ENCODE results near the gene PIEZO2. TPM values are rescaled to one million over a fixed set of nuclear protein-coding genes. Genes with fewer than 3 reads are reported as not detected.

Gene PIEZO2
- total and polyA plus RNA-seq, 7 donors: 1.4 to 35.2 (median 25.1) TPM; not detected in 1

DNA sequence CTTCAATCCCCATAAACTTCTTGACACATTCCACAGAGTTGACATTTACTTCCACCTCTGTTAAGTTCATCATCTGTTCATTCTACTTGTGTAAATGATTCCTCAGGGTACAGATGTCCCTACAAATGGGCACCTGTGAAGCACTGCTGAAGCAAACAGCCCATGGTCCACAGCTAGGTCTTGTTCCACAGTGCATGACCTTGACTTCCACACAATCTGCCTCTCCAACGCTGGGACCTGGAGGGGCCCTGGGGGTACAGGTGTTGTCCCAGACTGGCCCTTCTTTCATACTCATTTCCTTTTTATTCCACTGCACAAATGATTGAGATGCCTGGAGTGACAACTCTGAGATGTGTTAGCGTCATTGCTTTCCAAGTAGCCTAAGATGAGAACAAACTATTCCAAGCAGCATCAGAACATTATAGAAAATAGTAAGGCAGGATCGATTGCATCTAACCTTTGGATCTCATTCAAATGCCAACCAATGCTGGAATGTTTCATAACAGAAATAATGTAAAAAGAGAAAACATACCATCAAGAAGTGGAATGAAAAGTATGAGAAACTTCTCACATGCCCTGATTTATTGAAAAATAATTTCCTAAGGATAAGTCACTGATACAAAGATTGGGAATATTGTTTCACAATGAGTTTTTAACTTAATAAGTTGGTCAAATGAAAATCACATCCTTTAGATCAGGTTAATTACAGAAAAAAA is 31.2 kb downstream of the PIEZO2 start:
- Histone ChIP-seq H3K27me3 (no peaks in the 10 kb centered on the region), H3K36me3 (no peaks in the 10 kb centered on the region), H3K9me3 (no peaks in the 10 kb centered on the region), H3K4me1 (no peaks in the 10 kb centered on the region), H3K27ac (no peak overlapping the region), H3K4me3 (no peak overlapping the region)
- intact Hi-C loops (cut with DNase I): no loop called here
- no peak for TF ChIP-seq EP300 (IDR thresholded peaks at IDR 0.05)
- TF ChIP-seq, protein P1, sequence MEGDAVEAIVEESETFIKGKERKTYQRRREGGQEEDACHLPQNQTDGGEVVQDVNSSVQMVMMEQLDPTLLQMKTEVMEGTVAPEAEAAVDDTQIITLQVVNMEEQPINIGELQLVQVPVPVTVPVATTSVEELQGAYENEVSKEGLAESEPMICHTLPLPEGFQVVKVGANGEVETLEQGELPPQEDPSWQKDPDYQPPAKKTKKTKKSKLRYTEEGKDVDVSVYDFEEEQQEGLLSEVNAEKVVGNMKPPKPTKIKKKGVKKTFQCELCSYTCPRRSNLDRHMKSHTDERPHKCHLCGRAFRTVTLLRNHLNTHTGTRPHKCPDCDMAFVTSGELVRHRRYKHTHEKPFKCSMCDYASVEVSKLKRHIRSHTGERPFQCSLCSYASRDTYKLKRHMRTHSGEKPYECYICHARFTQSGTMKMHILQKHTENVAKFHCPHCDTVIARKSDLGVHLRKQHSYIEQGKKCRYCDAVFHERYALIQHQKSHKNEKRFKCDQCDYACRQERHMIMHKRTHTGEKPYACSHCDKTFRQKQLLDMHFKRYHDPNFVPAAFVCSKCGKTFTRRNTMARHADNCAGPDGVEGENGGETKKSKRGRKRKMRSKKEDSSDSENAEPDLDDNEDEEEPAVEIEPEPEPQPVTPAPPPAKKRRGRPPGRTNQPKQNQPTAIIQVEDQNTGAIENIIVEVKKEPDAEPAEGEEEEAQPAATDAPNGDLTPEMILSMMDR (IDR thresholded peaks at IDR 0.05): no peak
- WGBS, 2 donors: 60 to 70% methylated on average over 3 of the region's 3 CpGs
- DNase-seq: no peak

DNA sequence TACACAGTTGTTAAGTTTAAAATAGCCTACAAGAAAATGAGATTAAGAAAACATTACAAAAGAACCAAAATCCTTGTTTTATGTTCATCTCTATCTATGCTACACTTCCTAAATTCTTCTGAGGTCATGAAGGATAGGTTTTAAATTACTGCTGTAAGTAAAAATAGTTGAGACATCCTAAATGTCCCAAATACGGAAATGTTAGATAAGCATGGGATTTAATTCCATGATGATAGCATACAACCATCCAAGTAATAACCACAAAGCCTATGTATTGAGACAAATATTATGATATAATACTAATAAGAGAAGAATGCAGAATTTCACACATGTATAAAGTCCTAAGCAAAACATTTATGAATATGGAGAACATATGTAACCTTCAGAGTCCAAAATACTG is 34.1 kb downstream of the PIEZO2 start:
- Histone ChIP-seq H3K36me3 (no peaks in the 10 kb centered on the region), H3K9me3 (no peaks in the 10 kb centered on the region), H3K4me3 (no peak overlapping the region), H3K27me3 (no peaks in the 10 kb centered on the region), H3K27ac (no peak overlapping the region), H3K4me1 (no peaks in the 10 kb centered on the region)
- TF ChIP-seq, protein P1 (IDR thresholded peaks at IDR 0.05): no peak
- TF ChIP-seq POLR2AphosphoS5 (IDR thresholded peaks at IDR 0.05): no peak
- TF ChIP-seq POLR2A (IDR thresholded peaks at IDR 0.05): no peak
- no peak for TF ChIP-seq EP300 (IDR thresholded peaks at IDR 0.05)
- intact Hi-C loops (cut with DNase I): no loop called here
- 87 to 88% methylated on average over 1 of the region's 1 CpG for WGBS, 2 donors
- DNase-seq: no peak

DNA sequence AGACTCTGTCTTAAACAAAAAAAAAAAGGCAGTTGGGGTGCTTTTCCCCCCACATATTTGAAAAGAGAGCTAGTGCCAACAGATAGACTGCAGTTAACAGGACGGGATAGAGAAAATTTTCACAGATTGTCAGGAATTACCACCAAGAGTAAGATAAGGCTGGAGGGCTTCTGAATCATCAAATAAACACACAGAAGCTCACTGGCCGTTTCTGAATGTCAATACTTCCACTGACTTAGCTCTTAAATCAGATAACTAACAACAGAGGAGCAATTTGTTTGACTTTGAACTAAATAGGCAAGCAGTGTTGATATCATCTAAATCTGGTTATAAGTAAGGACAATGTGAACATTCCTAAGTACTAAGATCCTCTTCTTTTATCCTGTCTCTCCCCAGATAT is 34.7 kb downstream of the PIEZO2 start:
- intact Hi-C loops (cut with DNase I): no loop called here
- Histone ChIP-seq H3K27me3 (no peaks in the 10 kb centered on the region), H3K9me3 (no peaks in the 10 kb centered on the region), H3K36me3 (no peaks in the 10 kb centered on the region), H3K27ac (no peak overlapping the region), H3K4me3 (no peak overlapping the region), H3K4me1 (no peaks in the 10 kb centered on the region)
- TF ChIP-seq, protein P1 (IDR thresholded peaks at IDR 0.05): no peak
- TF ChIP-seq POLR2AphosphoS5 (IDR thresholded peaks at IDR 0.05) (no peak), EP300 (IDR thresholded peaks at IDR 0.05) (no peak), POLR2A (IDR thresholded peaks at IDR 0.05) (no peak)
- 46 to 64% methylated on average over 2 of the region's 2 CpGs for WGBS, 2 donors
- no peak for DNase-seq

DNA sequence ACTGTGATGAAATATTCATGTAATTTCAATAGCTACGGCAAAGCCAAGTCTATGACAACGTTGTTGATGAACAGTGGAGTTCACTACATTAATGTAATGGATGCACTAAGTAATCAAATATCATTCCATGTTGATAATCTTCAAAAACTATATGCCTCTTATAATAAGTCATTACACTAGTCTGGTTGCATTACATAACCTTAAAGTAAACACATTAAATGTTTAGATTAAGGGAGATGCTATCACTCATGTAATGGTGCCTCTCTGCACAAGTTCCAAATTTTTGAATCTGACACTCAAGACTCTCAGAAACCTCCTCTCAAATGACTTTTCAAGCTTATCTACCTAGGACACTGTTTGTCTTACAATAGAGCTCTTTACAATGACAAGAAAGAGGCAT is 35.4 kb downstream of the PIEZO2 start:
- no peaks in the 10 kb centered on the region for H3K9me3 ChIP-seq
- H3K4me3 ChIP-seq: no peak overlapping the region
- H3K4me1 ChIP-seq: no peaks in the 10 kb centered on the region
- DNase-seq: no peak
- no peak overlapping the region for H3K27ac ChIP-seq
- no peaks in the 10 kb centered on the region for H3K36me3 ChIP-seq
- intact Hi-C loops (cut with DNase I): no loop called here
- H3K27me3 ChIP-seq: no peaks in the 10 kb centered on the region
- no peak for TF ChIP-seq EP300 (IDR thresholded peaks at IDR 0.05)
- TF ChIP-seq POLR2AphosphoS5 (IDR thresholded peaks at IDR 0.05): no peak
- TF ChIP-seq, protein P1 (IDR thresholded peaks at IDR 0.05): no peak
- no peak for TF ChIP-seq POLR2A (IDR thresholded peaks at IDR 0.05)
- 83 to 88% methylated on average over 2 of the region's 2 CpGs for WGBS, 2 donors

DNA sequence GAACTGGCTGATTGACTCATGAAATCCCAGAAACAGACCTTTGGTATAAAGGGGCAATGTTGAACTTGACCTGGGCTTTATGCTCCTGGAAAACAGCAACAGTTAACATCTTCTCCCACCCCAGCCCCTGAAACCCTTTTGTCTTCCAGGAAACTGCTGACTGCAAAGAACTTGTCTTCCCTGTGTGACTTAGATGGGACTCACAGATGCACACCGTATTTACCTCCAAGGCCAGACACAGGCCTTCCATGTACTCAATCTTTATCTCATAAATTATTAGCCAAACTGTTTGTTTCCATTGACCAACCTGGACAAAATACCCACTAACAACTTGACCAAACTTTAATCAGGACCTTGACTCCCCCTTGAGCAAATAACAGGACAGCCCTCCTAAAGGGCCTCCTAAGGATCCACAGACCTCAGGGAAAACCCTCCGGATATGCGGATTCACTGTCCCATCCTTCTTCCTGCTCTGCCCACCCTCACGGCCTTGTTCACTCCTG is 36.3 kb downstream of the PIEZO2 start:
- intact Hi-C loops (cut with DNase I): no loop called here
- WGBS, 2 donors: 87 to 89% methylated on average over 4 of the region's 4 CpGs

More for the DNA sequence above, 36.3 kb downstream of the PIEZO2 start:
- Histone ChIP-seq H3K4me1 (no peaks in the 10 kb centered on the region), H3K9me3 (no peaks in the 10 kb centered on the region), H3K36me3 (no peaks in the 10 kb centered on the region), H3K27me3 (no peaks in the 10 kb centered on the region), H3K4me3 (no peak overlapping the region), H3K27ac (no peak overlapping the region)
- no peak for DNase-seq
- TF ChIP-seq, protein P1 (IDR thresholded peaks at IDR 0.05): no peak
- no peak for TF ChIP-seq POLR2AphosphoS5 (IDR thresholded peaks at IDR 0.05)
- no peak for TF ChIP-seq EP300 (IDR thresholded peaks at IDR 0.05)
- TF ChIP-seq POLR2A (IDR thresholded peaks at IDR 0.05): no peak
